Measurements from ENCODE around the gene RPL10A. TPM values are rescaled to one million over a fixed set of nuclear protein-coding genes. Genes with fewer than 3 reads are reported as not detected.

RPL10A gene
- total RNA-seq, 1 donor from 2014 or later, result 1,618 TPM

- TF ChIP-seq CTCF (conservative IDR thresholded peaks at IDR 0.05; ENCODE audit: low read depth, low read length), result no peak
- DNase-seq (ENCODE audit: low read depth), result no peak
- no peak overlapping the region for H3K4me3 ChIP-seq (ENCODE audit: low read depth, low read length)
Observed at GRCh38 chr6:35457907-35458306, 10.3 kb upstream of the RPL10A start.

- no peak for DNase-seq (ENCODE audit: low read depth)
- H3K4me3 ChIP-seq (ENCODE audit: low read depth, low read length), result no peak overlapping the region
- TF ChIP-seq CTCF (conservative IDR thresholded peaks at IDR 0.05; ENCODE audit: low read depth, low read length), result no peak
Observed at GRCh38 chr6:35461270-35461669, 6.9 kb upstream of the RPL10A start.

GRCh38 chr6:35463292-35463691 is 4.9 kb upstream of the RPL10A start:
- no peak for TF ChIP-seq CTCF (conservative IDR thresholded peaks at IDR 0.05; ENCODE audit: low read depth, low read length)
- no peak for DNase-seq (ENCODE audit: low read depth)
- no peak overlapping the region for H3K4me3 ChIP-seq (ENCODE audit: low read depth, low read length)

- no peak for DNase-seq (ENCODE audit: low read depth)
- TF ChIP-seq CTCF (conservative IDR thresholded peaks at IDR 0.05; ENCODE audit: low read depth, low read length), result no peak
- H3K4me3 ChIP-seq (ENCODE audit: low read depth, low read length), result no peak overlapping the region
Observed at GRCh38 chr6:35465646-35466045, 2.6 kb upstream of the RPL10A start.

- no peak for TF ChIP-seq CTCF (conservative IDR thresholded peaks at IDR 0.05; ENCODE audit: low read depth, low read length)
- no peak for DNase-seq (ENCODE audit: low read depth)
- H3K4me3 ChIP-seq (ENCODE audit: low read depth, low read length), result peak overlapping the region; percentile 92
Observed at GRCh38 chr6:35468980-35469750, 964 bp downstream of the RPL10A start.

GRCh38 chr6:35469751-35470662 is 1.8 kb downstream of the RPL10A start:
- no peak for TF ChIP-seq CTCF (conservative IDR thresholded peaks at IDR 0.05; ENCODE audit: low read depth, low read length)
- DNase-seq (ENCODE audit: low read depth), result no peak
- peak overlapping the region; percentile 92 for H3K4me3 ChIP-seq (ENCODE audit: low read depth, low read length)

All from epithelial cell of proximal tubule (primary cell).